Measurements from ENCODE around the gene ITPR1. TPM values are rescaled to one million over a fixed set of nuclear protein-coding genes. Genes with fewer than 3 reads are reported as not detected.

The ITPR1 gene
- total RNA-seq, 2 experiments from 2014 or later, result 84.4 to 104 TPM

GRCh38 chr3:4724051-4724629 lies 231.0 kb downstream of the ITPR1 start:
- no peak for TF ChIP-seq CTCF (conservative IDR thresholded peaks at IDR 0.05; ENCODE audit: low read length)
- no peak for TF ChIP-seq EZH2phosphoT487 (IDR thresholded peaks at IDR 0.05; ENCODE audit: borderline replicate concordance, low read depth, low read length)
- Histone ChIP-seq H3K79me2 (ENCODE audit: insufficient read depth, low read depth, low read length) (no peaks in the 10 kb centered on the region), H3K9me2 (ENCODE audit: insufficient read depth, low read length) (no peaks in the 10 kb centered on the region), H3K9me3 (ENCODE audit: low read length) (no peaks in the 10 kb centered on the region), H3K4me1 (ENCODE audit: insufficient read depth, low read length, poor library complexity, severe bottlenecking) (no peaks in the 10 kb centered on the region), H2AFZ (ENCODE audit: low read length) (no peak overlapping the region), H4K20me1 (ENCODE audit: insufficient read depth, low read length) (no peaks in the 10 kb centered on the region), H3K27ac (ENCODE audit: low read depth, low read length, poor library complexity, severe bottlenecking) (no peak overlapping the region), H3K4me3 (ENCODE audit: low read depth, low read length, poor library complexity, severe bottlenecking) (no peak overlapping the region), H3K4me2 (ENCODE audit: low read length) (no peak overlapping the region), H3K36me3 (ENCODE audit: insufficient read depth, low read length) (peaks cover 21% of the 10 kb centered on the region; the same call in 1 of the 2 replicates)
- CTCF ChIA-PET (ENCODE audit: unreplicated experiment), result no interaction called here
- intact Hi-C loops (cut with micrococcal nuclease; ENCODE audit: unreplicated experiment), result no loop called here
- no TSS peak for BruUV-seq (replicated peaks)
- POLR2A ChIA-PET, result no interaction called here
- DNase-seq (ENCODE audit: low spot score), result no peak

GRCh38 chr3:4726549-4726948 lies 233.4 kb downstream of the ITPR1 start:
- POLR2A ChIA-PET, result interaction anchor here (0.7 to 1.2 kb wide), 2 partner anchors 310 to 485 kb away, joined by 3 read pairs; no protein-coding TSS in a partner anchor
- H3K9me2 ChIP-seq (ENCODE audit: insufficient read depth, low read length), result no peaks in the 10 kb centered on the region
- H3K36me3 ChIP-seq (ENCODE audit: insufficient read depth, low read length), result peaks cover 13% of the 10 kb centered on the region; the same call in 1 of the 2 replicates
- H3K27ac ChIP-seq (ENCODE audit: low read depth, low read length, poor library complexity, severe bottlenecking), result no peak overlapping the region
- H3K4me1 ChIP-seq (ENCODE audit: insufficient read depth, low read length, poor library complexity, severe bottlenecking), result no peaks in the 10 kb centered on the region
- intact Hi-C loops (cut with micrococcal nuclease; ENCODE audit: unreplicated experiment), result no loop called here
- H3K79me2 ChIP-seq (ENCODE audit: insufficient read depth, low read depth, low read length), result no peaks in the 10 kb centered on the region
- no peaks in the 10 kb centered on the region for H4K20me1 ChIP-seq (ENCODE audit: insufficient read depth, low read length)
- no peaks in the 10 kb centered on the region for H3K9me3 ChIP-seq (ENCODE audit: low read length)
- CTCF ChIA-PET (ENCODE audit: unreplicated experiment), result no interaction called here
- no peak for DNase-seq (ENCODE audit: low spot score)
- H3K4me2 ChIP-seq (ENCODE audit: low read length), result no peak overlapping the region
- no TSS peak for BruUV-seq (replicated peaks)
- no peak overlapping the region for H2AFZ ChIP-seq (ENCODE audit: low read length)
- TF ChIP-seq CTCF (conservative IDR thresholded peaks at IDR 0.05; ENCODE audit: low read length) (no peak), EZH2phosphoT487 (IDR thresholded peaks at IDR 0.05; ENCODE audit: borderline replicate concordance, low read depth, low read length) (no peak)
- H3K4me3 ChIP-seq (ENCODE audit: low read depth, low read length, poor library complexity, severe bottlenecking), result no peak overlapping the region
